VCaP (cell line): ENCODE measurements around the gene TMEM86B.

ENCODE experiments used
- H3K27ac ChIP-seq: fragments of 450-650 bp; 2 replicates; pipeline ENCODE4 v1.5.1; 2017
- CTCF ChIP-seq: fragments of 450-650 bp; conservative IDR thresholded peaks from 2 replicates; pipeline ENCODE4 v1.5.1; 2017; ENCODE audit warnings: mild to moderate bottlenecking, moderate library complexity

Gene TMEM86B

GRCh38 chr19:55245236-55245904, 16.8 kb upstream of the TMEM86B start:
- H3K27ac ChIP-seq: no peak overlapping the region
- no peak for TF ChIP-seq CTCF

GRCh38 chr19:55244004-55244680, 15.6 kb upstream of the TMEM86B start:
- H3K27ac ChIP-seq: no peak overlapping the region
- no peak for TF ChIP-seq CTCF

GRCh38 chr19:55242517-55242916, 14.0 kb upstream of the TMEM86B start:
- H3K27ac ChIP-seq: no peak overlapping the region
- no peak for TF ChIP-seq CTCF

- TF ChIP-seq CTCF: no peak
- H3K27ac ChIP-seq: no peak overlapping the region
Measured at GRCh38 chr19:55241935-55242464, 13.4 kb upstream of the TMEM86B start.

GRCh38 chr19:55241143-55241934, 12.8 kb upstream of the TMEM86B start:
- TF ChIP-seq CTCF: no peak

GRCh38 chr19:55240713-55241020, 12.1 kb upstream of the TMEM86B start:
- no peak overlapping the region for H3K27ac ChIP-seq
- TF ChIP-seq CTCF: no peak

More at GRCh38 chr19:55241143-55241934, 12.8 kb upstream of the TMEM86B start:
- H3K27ac ChIP-seq: no peak overlapping the region

- no peak for TF ChIP-seq CTCF
- H3K27ac ChIP-seq: no peak overlapping the region
Measured at GRCh38 chr19:55239004-55239403, 10.4 kb upstream of the TMEM86B start.
